Neuronal stem cell (in vitro differentiated cells): Measurements from ENCODE around the gene GLG1.
"Not testable (repeated sequence)": the region's sequence is repeated elsewhere in the genome, so short reads cannot be mapped to it uniquely, and the experiment has no call there.

Experiments used
- DNase-seq: peaks from one replicate; pipeline ENCODE4 v3.0.0-alpha.2; 2013; ENCODE audit warnings: low spot score
- H2AFZ ChIP-seq: one replicate; pipeline ENCODE4 v1.6.1; 2013; ENCODE audit warnings: mild to moderate bottlenecking, low read length, inconsistent platforms
- H2AK5ac ChIP-seq: 2 replicates; pipeline ENCODE4 v1.6.1; 2013; ENCODE audit warnings: low read depth, mild to moderate bottlenecking, inconsistent platforms, low read length, moderate library complexity, mixed read lengths
- H2BK120ac ChIP-seq: 2 replicates; pipeline ENCODE4 v1.6.1; 2013; ENCODE audit warnings: low read depth, mild to moderate bottlenecking, inconsistent platforms, low read length, moderate library complexity, mixed read lengths
- H2BK12ac ChIP-seq: one replicate; pipeline ENCODE4 v1.6.1; 2013; ENCODE audit warnings: low read length, inconsistent platforms
- H2BK15ac ChIP-seq: 2 replicates; pipeline ENCODE4 v1.6.1; 2013; ENCODE audit warnings: mild to moderate bottlenecking, low read length, inconsistent platforms, mixed read lengths
- H2BK5ac ChIP-seq: one replicate; pipeline ENCODE4 v1.6.1; 2013; ENCODE audit warnings: inconsistent platforms, mild to moderate bottlenecking, low read length, moderate library complexity
- H3K14ac ChIP-seq: one replicate; pipeline ENCODE4 v1.6.1; 2013; ENCODE audit warnings: low read length, inconsistent platforms
- H3K18ac ChIP-seq: 2 replicates; pipeline ENCODE4 v1.6.1; 2013; ENCODE audit warnings: low read length, inconsistent platforms
- H3K23ac ChIP-seq: 2 replicates; pipeline ENCODE4 v1.6.1; 2013; ENCODE audit warnings: low read depth, mild to moderate bottlenecking, mixed read lengths, low read length, inconsistent platforms; ENCODE audit not compliant: poor library complexity
- H3K27ac ChIP-seq: replicated peaks from 3 replicates; pipeline ENCODE4 v1.5.1; 2013; ENCODE audit warnings: low read length, inconsistent platforms
- H3K27me3 ChIP-seq, 3 experiments: 2 replicates each; pipeline ENCODE4 v1.6.1; 2013; ENCODE audit warnings: low read length in 3 of 3, mild to moderate bottlenecking in 2 of 3, inconsistent platforms in 1 of 3, low read depth in 1 of 3, mixed read lengths in 1 of 3, moderate library complexity in 1 of 3; ENCODE audit not compliant: control insufficient read depth in 3 of 3, insufficient read depth in 3 of 3
- H3K36me3 ChIP-seq, 2 donors: replicated peaks in 1 of 2; 2 replicates each; pipeline ENCODE4 v1.6.1; 2013; ENCODE audit warnings: low read length in 2 of 2; ENCODE audit not compliant: control insufficient read depth in 2 of 2, insufficient read depth in 2 of 2
- H3K4ac ChIP-seq: 2 replicates; pipeline ENCODE4 v1.6.1; 2013; ENCODE audit warnings: inconsistent platforms, mild to moderate bottlenecking, low read length, moderate library complexity
- H3K4me1 ChIP-seq, 2 donors: 1 replicate in 1 of 2; 2 replicates in 1 of 2; pipeline ENCODE4 v1.6.1; 2013; ENCODE audit warnings: low read length in 2 of 2, low read depth in 1 of 2; ENCODE audit not compliant: control insufficient read depth in 2 of 2, insufficient read depth in 1 of 2
- H3K4me2 ChIP-seq: one replicate; pipeline ENCODE4 v1.6.1; 2013; ENCODE audit warnings: mild to moderate bottlenecking, low read length, inconsistent platforms; ENCODE audit not compliant: insufficient read depth, poor library complexity, severe bottlenecking
- H3K4me3 ChIP-seq, 2 donors: 2 replicates each; pipeline ENCODE4 v1.5.1; 2013; ENCODE audit warnings: low read length in 2 of 2, mild to moderate bottlenecking in 2 of 2, inconsistent platforms in 1 of 2, moderate library complexity in 1 of 2
- H3K79me1 ChIP-seq: one replicate; pipeline ENCODE4 v1.6.1; 2013; ENCODE audit warnings: low read depth, mild to moderate bottlenecking, inconsistent platforms, low read length, moderate library complexity
- H3K9ac ChIP-seq: one replicate; pipeline ENCODE4 v1.6.1; 2013; ENCODE audit warnings: mild to moderate bottlenecking, low read depth, low read length, inconsistent platforms; ENCODE audit not compliant: poor library complexity
- H3K9me3 ChIP-seq, 2 donors: replicated peaks in 1 of 2; 2 replicates each; pipeline versions ENCODE3 to v1.6.1; 2013; ENCODE audit warnings: low read length in 2 of 2, mild to moderate bottlenecking in 2 of 2, inconsistent platforms in 1 of 2, low read depth in 1 of 2, mixed read lengths in 1 of 2, moderate library complexity in 1 of 2; ENCODE audit not compliant: control insufficient read depth in 2 of 2, insufficient read depth in 1 of 2
- H4K8ac ChIP-seq: one replicate; pipeline ENCODE4 v1.6.1; 2013; ENCODE audit warnings: low read depth, mild to moderate bottlenecking, inconsistent platforms, low read length, moderate library complexity
- H4K91ac ChIP-seq: one replicate; pipeline ENCODE4 v1.6.1; 2013; ENCODE audit warnings: low read length, low read depth, mild to moderate bottlenecking, inconsistent platforms; ENCODE audit not compliant: poor library complexity
- WGBS, 2 donors: extraction: QIAGEN DNeasy Blood & Tissue Kit; methylation state at CpG; one replicate each; pipeline ENCODE4 v1.1.7; 2013; ENCODE audit warnings: missing lambda C conversion rate in 2 of 2, mixed read lengths in 1 of 2; ENCODE audit not compliant: insufficient read length in 2 of 2, insufficient replicate concordance in 1 of 2; ENCODE audit errors: extremely low coverage in 2 of 2; 5-methylcytosine and 5-hydroxymethylcytosine counted together

GLG1 gene

DNA sequence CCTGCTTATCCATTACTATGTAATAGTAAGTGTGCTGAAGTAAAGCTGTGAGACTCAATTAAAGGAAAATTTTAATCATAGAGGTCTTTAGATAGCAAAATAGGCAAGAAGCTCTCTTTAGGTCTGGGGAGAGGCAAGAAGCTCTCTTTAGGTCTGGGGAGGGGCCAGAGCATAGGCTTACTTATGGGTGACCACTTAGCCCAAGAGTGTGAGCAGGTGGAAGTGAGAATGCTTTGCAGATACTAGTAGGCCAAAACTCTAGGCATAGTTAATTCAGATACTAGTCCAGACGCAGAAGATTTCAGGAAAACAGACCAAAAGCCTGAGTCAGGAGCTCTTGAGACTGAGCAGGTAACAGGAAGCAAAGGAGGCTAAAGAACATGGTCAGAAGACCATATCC, 49.6 kb downstream of the GLG1 start:
- no CpG with 5 or more reads among the region's 1 CpG for WGBS, 2 donors

DNA sequence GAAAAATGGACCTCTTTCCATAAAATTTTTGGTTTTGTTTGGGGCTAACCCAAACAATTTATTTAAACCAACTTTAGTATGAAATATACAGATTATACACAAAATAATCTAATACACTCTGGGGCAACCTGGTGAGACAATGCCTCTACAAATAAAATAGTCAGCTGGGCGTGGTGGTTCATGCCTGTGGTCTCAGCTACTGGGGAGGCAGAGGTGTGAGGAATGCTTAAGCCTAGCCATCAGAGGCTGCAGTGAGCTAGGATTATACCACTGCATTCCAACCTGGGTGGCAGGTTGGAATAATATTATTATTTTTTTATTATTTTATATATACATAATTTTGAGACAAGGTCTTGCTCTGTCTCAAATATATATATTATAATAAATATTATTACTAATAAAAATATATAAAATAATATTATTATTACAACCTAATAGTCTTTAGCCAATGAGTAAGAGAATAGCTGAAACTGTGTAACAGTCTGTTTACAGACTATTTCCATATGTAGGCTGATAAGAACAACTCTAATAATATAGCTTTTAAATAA, 50.5 kb downstream of the GLG1 start:
- no peak overlapping the region for H2BK5ac ChIP-seq
- H2BK12ac ChIP-seq: no peak overlapping the region
- no peaks in the 10 kb centered on the region for H3K27me3 ChIP-seq
- no peak overlapping the region for H2BK15ac ChIP-seq
- no peak overlapping the region for H3K27ac ChIP-seq
- no peak overlapping the region for H3K9ac ChIP-seq
- peaks cover 6% of the 10 kb centered on the region for H3K79me1 ChIP-seq
- no peak overlapping the region for H3K23ac ChIP-seq
- no peaks in the 10 kb centered on the region for H3K9me3 ChIP-seq
- H3K4ac ChIP-seq: no peak overlapping the region
- peaks cover 0 to 3% of the 10 kb centered on the region in 2 donors for H3K4me1 ChIP-seq
- no peak overlapping the region for H2BK120ac ChIP-seq
- H3K4me2 ChIP-seq: no peak overlapping the region
- DNase-seq: no peak
- H3K4me3 ChIP-seq: no peak overlapping the region
- H2AK5ac ChIP-seq: no peak overlapping the region
- no CpG with 5 or more reads among the region's 1 CpG for WGBS, 2 donors
- H2AFZ ChIP-seq: no peak overlapping the region
- no peak overlapping the region for H3K18ac ChIP-seq
- no peak overlapping the region for H3K14ac ChIP-seq
- no peak overlapping the region for H4K91ac ChIP-seq
- no peak overlapping the region for H4K8ac ChIP-seq
- H3K36me3 ChIP-seq: peaks cover 0 to 9% of the 10 kb centered on the region in 2 donors

More for the DNA sequence above, 49.6 kb downstream of the GLG1 start:
- Histone ChIP-seq H3K14ac (no peak overlapping the region), H2BK5ac (no peak overlapping the region), H3K18ac (no peak overlapping the region), H3K23ac (no peak overlapping the region), H3K4me3 (no peak overlapping the region), H4K91ac (no peak overlapping the region), H4K8ac (no peak overlapping the region), H3K9me3 (no peaks in the 10 kb centered on the region), H2AFZ (no peak overlapping the region), H3K79me1 (peaks cover 6% of the 10 kb centered on the region), H3K4me1 (peaks cover 0 to 3% of the 10 kb centered on the region in 2 donors), H3K9ac (no peak overlapping the region), H2BK120ac (no peak overlapping the region), H2BK12ac (no peak overlapping the region), H3K4me2 (no peak overlapping the region), H3K27me3 (no peaks in the 10 kb centered on the region), H3K27ac (no peak overlapping the region), H2BK15ac (no peak overlapping the region), H3K36me3 (peaks cover 0 to 9% of the 10 kb centered on the region in 2 donors), H2AK5ac (no peak overlapping the region), H3K4ac (no peak overlapping the region)
- no peak for DNase-seq

DNA sequence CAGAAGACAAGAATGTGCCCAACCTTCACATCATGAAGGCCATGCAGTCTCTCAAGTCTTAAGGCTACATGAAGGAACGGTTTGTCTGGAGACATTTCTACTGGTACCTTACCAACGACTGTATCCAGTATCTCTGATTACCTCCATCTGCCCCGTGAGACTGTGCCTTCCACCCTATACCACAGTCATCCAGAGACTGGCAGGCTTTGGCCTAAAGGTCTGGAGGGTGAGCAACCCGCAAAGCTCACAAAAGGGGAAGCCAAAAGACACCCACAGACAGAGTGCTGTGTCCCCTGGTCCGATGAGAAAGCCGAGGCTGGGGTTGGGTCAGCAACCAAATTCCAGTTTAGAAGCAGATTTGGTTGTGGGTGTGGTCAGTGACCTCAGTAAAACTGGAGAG, 54.6 kb downstream of the GLG1 start:
- H2BK5ac ChIP-seq, H3K27ac ChIP-seq, H3K9ac ChIP-seq, H3K4me2 ChIP-seq, H3K4ac ChIP-seq, H2BK120ac ChIP-seq, H2BK15ac ChIP-seq, H3K36me3 ChIP-seq, H4K8ac ChIP-seq, H2AK5ac ChIP-seq, H2AFZ ChIP-seq, H3K4me3 ChIP-seq, H2BK12ac ChIP-seq, H3K18ac ChIP-seq, DNase-seq, H3K4me1 ChIP-seq, H4K91ac ChIP-seq, H3K79me1 ChIP-seq, H3K14ac ChIP-seq, H3K9me3 ChIP-seq, H3K23ac ChIP-seq, H3K27me3 ChIP-seq: not testable (repeated sequence)
- WGBS, 2 donors: no CpG with 5 or more reads among the region's 6 CpGs

DNA sequence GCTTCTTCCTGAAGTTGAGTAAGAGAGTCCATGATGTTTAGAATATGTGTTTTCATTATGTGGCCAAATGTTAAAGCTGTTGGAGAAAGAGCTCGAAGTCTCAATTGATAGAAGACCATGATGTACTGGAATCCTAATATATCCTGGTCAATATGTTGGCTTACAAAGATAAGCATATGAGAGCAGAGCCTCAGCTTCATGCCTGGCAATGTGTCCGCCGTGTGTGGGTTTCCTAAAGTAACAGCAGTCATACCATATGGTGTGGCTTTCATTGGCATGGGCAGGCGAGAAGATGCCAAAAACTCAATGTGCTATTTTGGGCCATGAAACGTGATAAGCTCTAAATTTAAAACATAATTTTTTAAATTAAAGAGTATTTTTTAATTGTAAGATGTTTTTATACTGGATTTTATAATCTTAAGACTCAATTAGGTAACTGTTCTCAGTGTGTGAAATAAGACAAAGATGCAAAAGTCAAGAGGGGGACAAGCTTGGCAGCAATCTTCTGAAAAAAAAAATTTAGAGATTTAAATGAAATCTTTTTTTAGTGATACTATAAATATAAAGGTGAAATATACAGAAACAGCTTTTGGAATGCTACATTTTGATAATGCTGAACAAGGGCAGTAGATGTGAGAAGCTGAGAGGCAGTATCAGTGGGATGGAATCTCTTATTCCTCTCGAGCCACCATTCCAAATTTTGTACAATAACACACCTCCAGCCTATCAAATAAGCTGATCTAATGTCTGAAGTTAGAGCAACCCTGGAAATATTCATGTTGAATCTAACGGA, 56.5 kb downstream of the GLG1 start:
- not testable (repeated sequence) for H3K27me3 ChIP-seq, H3K23ac ChIP-seq, H3K9me3 ChIP-seq, H3K27ac ChIP-seq, H3K18ac ChIP-seq, H3K79me1 ChIP-seq, H2BK5ac ChIP-seq, H3K9ac ChIP-seq, H3K4me2 ChIP-seq, H3K4me3 ChIP-seq, H3K14ac ChIP-seq, H2BK120ac ChIP-seq, H3K4ac ChIP-seq, H2BK12ac ChIP-seq, H3K4me1 ChIP-seq, H2BK15ac ChIP-seq, H4K8ac ChIP-seq, H2AFZ ChIP-seq, H4K91ac ChIP-seq, H2AK5ac ChIP-seq, H3K36me3 ChIP-seq, DNase-seq
- WGBS, 2 donors: no CpG with 5 or more reads among the region's 7 CpGs
